Measurements from ENCODE around the gene ASPHD1.

DNA sequence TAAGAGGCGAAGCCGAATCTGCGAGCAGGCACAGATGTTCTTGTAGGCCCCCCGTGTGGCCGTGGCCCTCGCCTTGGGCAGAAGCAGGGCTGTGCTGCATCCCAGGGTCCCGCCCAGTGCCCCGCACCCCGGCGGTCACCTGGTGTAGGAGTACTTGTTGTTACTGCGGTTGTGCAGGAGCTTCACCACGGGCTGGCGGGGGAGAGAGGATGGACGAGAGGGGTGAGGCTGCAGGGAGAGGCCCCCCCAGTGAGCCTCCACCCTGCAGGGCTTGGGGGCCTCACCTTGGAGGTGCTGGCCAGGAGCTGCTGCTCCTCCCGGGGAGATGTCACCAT lies 11.4 kb downstream of the ASPHD1 start:
- TF ChIP-seq, protein P1, sequence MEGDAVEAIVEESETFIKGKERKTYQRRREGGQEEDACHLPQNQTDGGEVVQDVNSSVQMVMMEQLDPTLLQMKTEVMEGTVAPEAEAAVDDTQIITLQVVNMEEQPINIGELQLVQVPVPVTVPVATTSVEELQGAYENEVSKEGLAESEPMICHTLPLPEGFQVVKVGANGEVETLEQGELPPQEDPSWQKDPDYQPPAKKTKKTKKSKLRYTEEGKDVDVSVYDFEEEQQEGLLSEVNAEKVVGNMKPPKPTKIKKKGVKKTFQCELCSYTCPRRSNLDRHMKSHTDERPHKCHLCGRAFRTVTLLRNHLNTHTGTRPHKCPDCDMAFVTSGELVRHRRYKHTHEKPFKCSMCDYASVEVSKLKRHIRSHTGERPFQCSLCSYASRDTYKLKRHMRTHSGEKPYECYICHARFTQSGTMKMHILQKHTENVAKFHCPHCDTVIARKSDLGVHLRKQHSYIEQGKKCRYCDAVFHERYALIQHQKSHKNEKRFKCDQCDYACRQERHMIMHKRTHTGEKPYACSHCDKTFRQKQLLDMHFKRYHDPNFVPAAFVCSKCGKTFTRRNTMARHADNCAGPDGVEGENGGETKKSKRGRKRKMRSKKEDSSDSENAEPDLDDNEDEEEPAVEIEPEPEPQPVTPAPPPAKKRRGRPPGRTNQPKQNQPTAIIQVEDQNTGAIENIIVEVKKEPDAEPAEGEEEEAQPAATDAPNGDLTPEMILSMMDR (IDR thresholded peaks at IDR 0.05; ENCODE audit: poor library complexity), result no peak
- TF ChIP-seq EZH2phosphoT487 (IDR thresholded peaks at IDR 0.05; ENCODE audit: low read depth, severe bottlenecking, unreplicated experiment) (no peak), EZH2 (IDR thresholded peaks at IDR 0.05; ENCODE audit: borderline replicate concordance) (no peak)

All from hepatocyte (in vitro differentiated cells).